PC-9 (cell line): Measurements from ENCODE around the gene FNDC7. TPM values are rescaled to one million over a fixed set of nuclear protein-coding genes. Genes with fewer than 3 reads are reported as not detected.
"Not testable (repeated sequence)": the region's sequence is repeated elsewhere in the genome, so short reads cannot be mapped to it uniquely, and the experiment has no call there.

Experiments used
- BruUV-seq: library from RNA; stranded (reverse); fragments of 400-500 nt; replicated peaks from 2 replicates; lab custom pipeline; 2021; lab: Mats Ljungman, UMichigan
- CTCF ChIA-PET: fragments of 300-600 bp; sonication (Branson Sonifier 250); formaldehyde crosslinking; loops from one replicate; lab custom pipeline; 2022; ENCODE audit warnings: antibody characterized with exemption; lab: Charles Lee
- POLR2A ChIA-PET: fragments of 300-600 bp; sonication (Branson Sonifier 250); formaldehyde crosslinking; loops from one replicate; lab custom pipeline; 2022; ENCODE audit warnings: antibody characterized with exemption; ENCODE audit not compliant: unreplicated experiment; lab: Charles Lee
- DNase-seq, 2 experiments: peaks; one replicate each; pipeline versions ENCODE4 v3.0.0 to v3.0.0-alpha.2; 2015 to 2022; ENCODE audit warnings: mixed read lengths in 1 of 2
- H2AFZ ChIP-seq: fragments of 200-600 bp; sonication (generic); 2 replicates; pipeline ENCODE4 v1.8.1; 2017; ENCODE audit warnings: antibody characterized with exemption
- H3F3A ChIP-seq: fragments of 200-600 bp; sonication (generic); 2 replicates; pipeline ENCODE4 v1.8.1; 2017; ENCODE audit warnings: antibody characterized with exemption, mild to moderate bottlenecking, low read depth; ENCODE audit not compliant: insufficient read depth
- H3K27ac ChIP-seq: fragments of 200-600 bp; sonication (generic); 2 replicates; pipeline ENCODE4 v1.6.1; 2016; ENCODE audit warnings: mixed run types
- H3K27me3 ChIP-seq: fragments of 200-600 bp; sonication (generic); 2 replicates; pipeline ENCODE4 v1.6.1; 2016; ENCODE audit warnings: low read depth, mixed run types; ENCODE audit not compliant: insufficient read depth
- H3K36me3 ChIP-seq: fragments of 200-600 bp; sonication (generic); 2 replicates; pipeline ENCODE4 v1.6.1; 2016; ENCODE audit warnings: low read depth, mixed run types
- H3K4me1 ChIP-seq: fragments of 200-600 bp; sonication (generic); replicated peaks from 2 replicates; pipeline ENCODE4 v1.6.1; 2016; ENCODE audit warnings: mixed run types; ENCODE audit not compliant: insufficient read depth
- H3K4me2 ChIP-seq: fragments of 200-600 bp; sonication (generic); 2 replicates; pipeline ENCODE4 v1.6.1; 2017; ENCODE audit warnings: mixed run types
- H3K4me3 ChIP-seq: fragments of 200-600 bp; sonication (generic); 2 replicates; pipeline ENCODE4 v1.6.1; 2016; ENCODE audit warnings: mixed run types
- H3K79me2 ChIP-seq: fragments of 200-600 bp; sonication (generic); 2 replicates; pipeline ENCODE4 v1.6.1; 2017; ENCODE audit warnings: low read depth, mixed run types
- H3K9me2 ChIP-seq: fragments of 200-600 bp; sonication (generic); 2 replicates; pipeline ENCODE4 v1.8.1; 2017; ENCODE audit warnings: mild to moderate bottlenecking; ENCODE audit not compliant: insufficient read depth
- H3K9me3 ChIP-seq: fragments of 200-600 bp; sonication (generic); 2 replicates; pipeline ENCODE4 v1.8.1; 2016; ENCODE audit warnings: low read depth; ENCODE audit not compliant: insufficient read depth
- H4K20me1 ChIP-seq: fragments of 200-600 bp; sonication (generic); 2 replicates; pipeline ENCODE4 v1.8.1; 2017; ENCODE audit not compliant: insufficient read depth
- CTCF ChIP-seq: fragments of 200-600 bp; sonication (generic); conservative IDR thresholded peaks from 2 replicates; pipeline ENCODE4 v1.6.1; 2017; ENCODE audit warnings: mixed run types, antibody characterized with exemption, mild to moderate bottlenecking, moderate library complexity
- EZH2 ChIP-seq: fragments of 200-600 bp; sonication (generic); IDR thresholded peaks from 2 replicates; pipeline ENCODE4 v1.8.0; 2017; ENCODE audit warnings: antibody characterized with exemption, low read depth
- intact Hi-C: fragments of 100-400 bp; cut with micrococcal nuclease; formaldehyde crosslinking; loops from one replicate; pipeline ENCODE4 v1.10.0; 2022; ENCODE audit not compliant: unreplicated experiment
- total RNA-seq: library from RNA; stranded (reverse); gene quantifications from 2 replicates; pipeline ENCODE4 v1.2.3, GENCODE V29; 2021

Gene FNDC7
- total RNA-seq, 1 experiment from 2014 or later, result 0.20 TPM

- Histone ChIP-seq H3K4me2 (no peak overlapping the region), H3K27ac (no peak overlapping the region), H3F3A (peaks cover 13% of the 10 kb centered on the region; the same call in 1 of the 2 replicates), H3K4me1 (peaks cover 23% of the 10 kb centered on the region), H4K20me1 (no peaks in the 10 kb centered on the region), H3K9me3 (no peaks in the 10 kb centered on the region), H3K36me3 (no peaks in the 10 kb centered on the region), H3K4me3 (no peak overlapping the region), H2AFZ (no peak overlapping the region), H3K27me3 (no peaks in the 10 kb centered on the region), H3K9me2 (no peaks in the 10 kb centered on the region), H3K79me2 (peaks cover 13% of the 10 kb centered on the region; the same call in 1 of the 2 replicates)
- ChIA-PET CTCF (no interaction called here), POLR2A (no interaction called here)
- BruUV-seq, result no TSS peak
- no peak for DNase-seq
- intact Hi-C loops, result no loop called here
- TF ChIP-seq EZH2, result no peak
- no peak for TF ChIP-seq CTCF
Observed at GRCh38 chr1:108665067-108665466, 47.6 kb upstream of the FNDC7 start.

- Histone ChIP-seq H3K79me2 (peaks cover 13% of the 10 kb centered on the region; the same call in 1 of the 2 replicates), H3K4me3 (no peak overlapping the region), H3F3A (peaks cover 8% of the 10 kb centered on the region; the same call in 1 of the 2 replicates), H3K9me3 (no peaks in the 10 kb centered on the region), H4K20me1 (no peaks in the 10 kb centered on the region), H3K4me1 (peaks cover 23% of the 10 kb centered on the region), H3K4me2 (no peak overlapping the region), H2AFZ (no peak overlapping the region), H3K27ac (no peak overlapping the region), H3K36me3 (no peaks in the 10 kb centered on the region), H3K27me3 (no peaks in the 10 kb centered on the region), H3K9me2 (no peaks in the 10 kb centered on the region)
- ChIA-PET CTCF (no interaction called here), POLR2A (no interaction called here)
- no TSS peak for BruUV-seq
- intact Hi-C loops, result no loop called here
- no peak for DNase-seq
- no peak for TF ChIP-seq CTCF
- no peak for TF ChIP-seq EZH2
Observed at GRCh38 chr1:108665771-108666170, 46.9 kb upstream of the FNDC7 start.

GRCh38 chr1:108667422-108667821, 45.3 kb upstream of the FNDC7 start:
- H3K36me3 ChIP-seq, H3K27ac ChIP-seq, POLR2A ChIA-PET, H3K4me3 ChIP-seq, H3K9me3 ChIP-seq, H4K20me1 ChIP-seq, H2AFZ ChIP-seq, H3F3A ChIP-seq, intact Hi-C loops, H3K4me2 ChIP-seq, DNase-seq, H3K9me2 ChIP-seq, BruUV-seq, H3K27me3 ChIP-seq, CTCF ChIA-PET, H3K79me2 ChIP-seq: not testable (repeated sequence)
- H3K4me1 ChIP-seq, result peaks cover 13% of the 10 kb centered on the region

- no TSS peak for BruUV-seq
- H2AFZ ChIP-seq, result no peak overlapping the region
- H3K9me2 ChIP-seq, result no peaks in the 10 kb centered on the region
- no peaks in the 10 kb centered on the region for H3K79me2 ChIP-seq
- H3K27me3 ChIP-seq, result no peaks in the 10 kb centered on the region
- no peak overlapping the region for H3K4me3 ChIP-seq
- no peaks in the 10 kb centered on the region for H3K36me3 ChIP-seq
- H3K27ac ChIP-seq, result no peak overlapping the region
- H3K4me2 ChIP-seq, result no peak overlapping the region
- no peaks in the 10 kb centered on the region for H3F3A ChIP-seq
- no peaks in the 10 kb centered on the region for H3K9me3 ChIP-seq
- CTCF ChIA-PET, result interaction anchor here (0.6 kb wide), 1 partner anchor 41 kb away, joined by 9 read pairs; no protein-coding TSS in a partner anchor
- intact Hi-C loops, result no loop called here
- no peaks in the 10 kb centered on the region for H4K20me1 ChIP-seq
- no peak for DNase-seq
- POLR2A ChIA-PET, result no interaction called here
- no peak for TF ChIP-seq CTCF
- TF ChIP-seq EZH2, result no peak
- H3K4me1 ChIP-seq, result peaks cover 9% of the 10 kb centered on the region
Observed at GRCh38 chr1:108668777-108669176, 43.9 kb upstream of the FNDC7 start.
